GM06990 (cell line): ENCODE data around the gene LRRC72.

Source experiments
- DNase-seq: peaks from one replicate; pipeline ENCODE4 v3.0.0-alpha.2; 2011; ENCODE audit not compliant: insufficient read length; ENCODE audit errors: extremely low read depth
- H3K27me3 ChIP-seq: replicated peaks from 2 replicates; pipeline ENCODE4 v1.6.0; 2011; ENCODE audit warnings: low read length; ENCODE audit not compliant: control insufficient read depth, insufficient read depth
- H3K36me3 ChIP-seq: 2 replicates; pipeline ENCODE4 v1.5.1; 2011; ENCODE audit warnings: low read length; ENCODE audit not compliant: control insufficient read depth, insufficient read depth
- H3K4me3 ChIP-seq: replicated peaks from 2 replicates; pipeline ENCODE4 v1.5.1; 2011; ENCODE audit warnings: low read depth, mild to moderate bottlenecking, control low read depth, low read length
- CTCF ChIP-seq: IDR thresholded peaks from 2 replicates; pipeline ENCODE4 v1.5.1; 2011; ENCODE audit warnings: low read length, control low read depth, mild to moderate bottlenecking, inconsistent platforms; ENCODE audit not compliant: insufficient read depth, poor library complexity, severe bottlenecking

Gene LRRC72

GRCh38 chr7:16627236-16627635, 100.6 kb downstream of the LRRC72 start:
- TF ChIP-seq CTCF = no peak
- H3K27me3 ChIP-seq = no peaks in the 10 kb centered on the region
- DNase-seq = no peak
- no peaks in the 10 kb centered on the region for H3K36me3 ChIP-seq
- H3K4me3 ChIP-seq = no peak overlapping the region

DNA sequence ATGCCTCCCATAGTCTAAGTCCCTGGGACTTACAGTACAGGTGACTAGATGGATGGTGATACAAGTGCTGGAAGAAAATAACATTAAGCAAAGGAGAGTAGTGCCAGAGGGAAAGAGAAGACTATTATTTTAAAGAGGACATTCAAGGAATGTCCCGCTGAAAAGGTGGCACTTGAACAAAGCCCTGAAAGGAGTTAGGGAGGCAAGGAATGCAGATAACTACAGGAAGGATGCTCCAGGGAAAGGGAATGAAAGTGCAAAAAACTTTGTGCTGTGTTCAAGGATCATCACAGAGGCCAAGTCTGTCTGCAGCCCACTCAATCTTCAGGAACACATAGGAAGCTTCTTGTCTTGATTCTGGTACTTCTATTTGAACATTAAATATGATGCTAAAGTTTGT, 104.0 kb downstream of the LRRC72 start:
- Histone ChIP-seq H3K27me3 (no peaks in the 10 kb centered on the region; the same call in 1 of the 2 replicates), H3K4me3 (no peak overlapping the region), H3K36me3 (no peaks in the 10 kb centered on the region)
- no peak for TF ChIP-seq CTCF
- DNase-seq = no peak
